Right lobe of liver (tissue), 6 donors: Measurements from ENCODE around the gene GASK1B. TPM values are rescaled to one million over a fixed set of nuclear protein-coding genes. Genes with fewer than 3 reads are reported as not detected.

Experiments
- ATAC-seq, 4 donors: fragments of 200-7000 bp; cut with Tn5 transposase; one replicate each; pipeline ENCODE4 v1.9.1; 2020; ENCODE audit warnings: mild to moderate bottlenecking in 4 of 4, moderate library complexity in 4 of 4
- DNase-seq, 3 donors: peaks; one replicate each; pipeline ENCODE4 v3.0.0-alpha.2; 2020
- H3K27ac ChIP-seq, 3 donors: fragments of 200-600 bp; one replicate each; pipeline ENCODE4 v1.8.0; 2022
- H3K27me3 ChIP-seq, 2 donors: fragments of 200-600 bp; one replicate each; pipeline ENCODE4 v1.8.0; 2022
- H3K36me3 ChIP-seq, 4 donors: fragments of 200-600 bp; sonication (generic) in 1 of 4; one replicate each; pipeline versions ENCODE4 v1.5.1 to v1.8.0; 2017 to 2022; ENCODE audit warnings: control low read depth in 1 of 4
- H3K4me1 ChIP-seq, 4 donors: fragments of 200-600 bp; sonication (generic) in 1 of 4; one replicate each; pipeline versions ENCODE4 v1.5.1 to v1.8.0; 2017 to 2022; ENCODE audit warnings: control low read depth in 1 of 4
- H3K4me3 ChIP-seq, 3 donors: fragments of 200-600 bp; one replicate each; pipeline ENCODE4 v1.8.0; 2022
- H3K9me3 ChIP-seq, 4 donors: fragments of 200-600 bp; sonication (generic) in 1 of 4; one replicate each; pipeline versions ENCODE4 v1.5.1 to v1.8.0; 2017 to 2022; ENCODE audit warnings: control low read depth in 1 of 4
- CTCF ChIP-seq, 4 donors: fragments of 200-600 bp in 3 of 4; fragments of 450-650 bp in 1 of 4; IDR thresholded peaks; one replicate each; pipeline versions ENCODE4 v1.5.1 to v1.8.0; 2016 to 2022; ENCODE audit warnings: antibody characterized with exemption in 4 of 4, mild to moderate bottlenecking in 2 of 4
- POLR2A ChIP-seq: fragments of 450-650 bp; IDR thresholded peaks from one replicate; pipeline ENCODE4 v1.6.1; 2017; ENCODE audit warnings: antibody characterized with exemption, mild to moderate bottlenecking
- WGBS: methylation state at CpG from one replicate; pipeline ENCODE4 v1.1.6; 2018; ENCODE audit warnings: low coverage, low lambda C conversion rate; ENCODE audit not compliant: insufficient coverage; ENCODE audit errors: missing lambda C conversion rate; 5-methylcytosine and 5-hydroxymethylcytosine counted together
- intact Hi-C, 2 donors: fragments of 100-400 bp; cut with DNase I; formaldehyde crosslinking; loops; one replicate each; pipeline versions ENCODE4 v1.11.2 to v1.14.1; 2022
- total RNA-seq, 6 experiments: library from RNA; depleted of rRNA in 2 of 6; stranded (reverse); fragments of >200 nt in 2 of 6; fragmentation: NEBNext Ultra II Directional in 3 of 6; extraction: Animal tissue kit (Norgen Biotek cat#: 25700) in 3 of 6; gene quantifications; one replicate each; pipeline versions ENCODE4 v1.1.0 to v1.2.4, GENCODE V29; 2016 to 2023
- donor health status: DM: no; HTN: yes; CAD: no.
- donor health status: DM: no; HTN: no; CAD: no.
- donor health status: DM: no; HTN: no; CAD: no.
- donor health status: DM: no; HTN: yes; CAD: no.
- donor health status: DM: no; HTN: yes; CAD: no.

The GASK1B gene
- total RNA-seq, 6 experiments from 2014 or later: 2.7 to 7.0 (median 4.1) TPM

- WGBS: 60% methylated on average over 2 of the region's 2 CpGs
- no peak for TF ChIP-seq CTCF (IDR thresholded peaks at IDR 0.05)
- TF ChIP-seq POLR2A: no peak
- no peak overlapping the region for H3K4me3 ChIP-seq
- H3K9me3 ChIP-seq: no peaks in the 10 kb centered on the region
- ATAC-seq (no peak), DNase-seq (no peak)
- intact Hi-C loops: no loop called here
- H3K27me3 ChIP-seq: no peaks in the 10 kb centered on the region
- peaks cover 0 to 8% (median 0%) of the 10 kb centered on the region in 4 donors for H3K4me1 ChIP-seq
- H3K36me3 ChIP-seq: no peaks in the 10 kb centered on the region
- no peak overlapping the region for H3K27ac ChIP-seq
These were observed 40.6 kb upstream of the GASK1B start for GRCh38 chr4:158213466-158213865.

DNA sequence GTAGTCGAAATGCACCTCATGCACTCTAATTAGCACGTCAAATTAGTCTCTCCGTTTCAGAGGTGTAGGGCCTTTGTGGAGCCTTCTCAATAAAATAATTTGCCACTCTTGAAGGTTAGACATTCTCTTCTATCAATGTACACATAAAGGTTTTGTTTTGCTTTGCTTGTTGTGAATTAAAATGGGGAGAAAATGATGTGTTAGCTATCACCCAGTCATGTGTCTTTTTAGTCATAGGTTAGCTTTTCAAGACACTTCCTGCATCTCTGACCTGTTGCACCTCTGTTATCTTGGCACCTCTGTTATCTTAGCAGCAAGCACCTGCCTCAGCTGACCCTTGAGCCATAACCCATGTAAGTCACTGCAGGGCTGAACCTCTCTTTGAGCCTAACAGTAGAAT lies 38.4 kb upstream of the GASK1B start:
- peak in 1 of 4 donors; percentile 34 for ATAC-seq
- no peak for DNase-seq

DNA sequence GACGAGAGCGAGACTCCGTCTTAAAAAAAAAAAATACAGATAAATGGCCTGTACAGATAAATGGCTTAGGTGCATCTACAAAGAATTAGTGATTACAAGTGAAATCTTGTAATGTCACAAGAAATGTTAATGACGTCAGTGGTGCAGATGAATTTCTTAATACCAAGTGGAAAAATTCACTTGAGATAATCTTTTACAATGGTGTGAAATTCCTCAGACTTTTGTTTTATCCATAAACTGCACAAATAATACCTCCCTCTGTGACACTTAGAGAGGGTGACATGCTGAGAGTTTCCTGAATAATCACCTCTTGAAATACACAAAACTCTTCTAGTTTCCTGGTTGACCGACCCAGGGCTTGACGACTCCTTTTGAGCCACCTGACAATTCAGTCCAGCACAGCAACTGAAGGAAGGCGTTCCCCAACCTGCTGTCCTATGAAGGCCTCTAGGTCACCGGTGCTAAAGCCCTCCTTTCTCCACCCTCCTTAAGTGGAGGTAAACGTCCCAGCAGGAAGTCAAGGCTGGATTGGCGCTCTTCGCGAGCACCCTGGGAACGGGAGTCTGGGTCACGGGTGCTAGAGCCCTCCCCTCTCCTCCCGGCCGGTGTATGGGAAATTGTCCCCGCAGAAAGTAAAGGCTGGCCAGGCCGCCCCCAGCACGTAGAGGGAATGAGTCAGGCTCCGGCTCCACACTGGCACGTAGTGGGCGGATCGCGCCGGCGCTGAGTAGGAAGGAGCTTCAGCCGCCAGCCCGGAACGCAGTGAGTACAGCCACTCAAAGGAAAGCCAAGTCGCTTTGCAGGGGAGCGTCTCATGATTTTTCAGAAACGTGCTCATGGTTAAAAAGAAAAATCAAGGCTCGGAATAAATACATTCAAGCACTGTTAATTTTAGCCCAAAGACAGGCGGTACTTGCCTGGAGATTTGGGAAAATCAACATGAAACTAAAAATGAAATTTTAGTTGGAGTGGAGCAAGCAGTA lies 37.3 kb upstream of the GASK1B start, which contains the start of gene TMEM144:
TSS of gene TMEM144 (plus strand) at position 662 of the 983 bp plus-strand sequence. CDS start 2,182 bp downstream, outside the sequence.
- Histone ChIP-seq H3K36me3 (no peaks in the 10 kb centered on the region), H3K27ac (peak within 1 kb of the TSS; percentile 53 to 81 (median 68)), H3K9me3 (no peaks in the 10 kb centered on the region), H3K4me3 (peak within 1 kb of the TSS; percentile 34 to 56 (median 43)), H3K27me3 (no peaks in the 10 kb centered on the region), H3K4me1 (peaks cover 0 to 8% (median 0%) of the 10 kb centered on the region in 4 donors)
- ATAC-seq: peak; percentile 97 to 100 (median 98)
- intact Hi-C loops: no loop called here
- 9% methylated on average over 31 of the region's 34 CpGs for WGBS
- TF ChIP-seq POLR2A (peak; percentile 62), CTCF (IDR thresholded peaks at IDR 0.05) (peak in 1 of 4 donors; percentile 9)
- peak; percentile 82 to 92 (median 91) for DNase-seq

More for the DNA sequence above, 38.4 kb upstream of the GASK1B start:
- peak overlapping the region in 1 of 3 donors; percentile 56 for H3K4me3 ChIP-seq
- no peaks in the 10 kb centered on the region for H3K27me3 ChIP-seq
- TF ChIP-seq CTCF (IDR thresholded peaks at IDR 0.05) (no peak), POLR2A (no peak)
- no peaks in the 10 kb centered on the region for H3K9me3 ChIP-seq
- intact Hi-C loops: no loop called here
- no peak overlapping the region for H3K27ac ChIP-seq
- no peaks in the 10 kb centered on the region for H3K36me3 ChIP-seq
- WGBS: 15% methylated on average over 3 of the region's 3 CpGs
- H3K4me1 ChIP-seq: peaks cover 0 to 8% (median 0%) of the 10 kb centered on the region in 4 donors

GRCh38 chr4:158208963-158209640 lies 36.3 kb upstream of the GASK1B start:
- DNase-seq (no peak), ATAC-seq (peak in 2 of 4 donors; percentile 10 to 22)
- no peaks in the 10 kb centered on the region for H3K27me3 ChIP-seq
- intact Hi-C loops: no loop called here
- H3K36me3 ChIP-seq: no peaks in the 10 kb centered on the region
- peak overlapping the region in 1 of 3 donors; percentile 13 for H3K27ac ChIP-seq
- H3K9me3 ChIP-seq: no peaks in the 10 kb centered on the region
- H3K4me3 ChIP-seq: no peak overlapping the region
- 77% methylated on average over 5 of the region's 5 CpGs for whole genome bisulfite sequencing
- TF ChIP-seq POLR2A (no peak), CTCF (IDR thresholded peaks at IDR 0.05) (no peak)
- peaks cover 0 to 8% (median 0%) of the 10 kb centered on the region in 4 donors for H3K4me1 ChIP-seq
